ENCODE measurements around the gene EYA2.

EYA2 gene

GRCh38 chr20:47007826-47008655 lies 113.4 kb downstream of the EYA2 start:
- DNase-seq (ENCODE audit: low spot score), result no peak

- DNase-seq (ENCODE audit: low spot score), result no peak
Measured at GRCh38 chr20:47008842-47009518, 114.3 kb downstream of the EYA2 start.

GRCh38 chr20:47009784-47010183 lies 115.1 kb downstream of the EYA2 start:
- DNase-seq (ENCODE audit: low spot score), result no peak

GRCh38 chr20:47011984-47012383 lies 117.3 kb downstream of the EYA2 start:
- DNase-seq (ENCODE audit: low spot score), result no peak

- no peak for DNase-seq (ENCODE audit: low spot score)
Measured at GRCh38 chr20:47013606-47014005, 119.0 kb downstream of the EYA2 start.

- no peak for DNase-seq (ENCODE audit: low spot score)
Measured at GRCh38 chr20:47016068-47016664, 121.5 kb downstream of the EYA2 start.

- DNase-seq (ENCODE audit: low spot score), result no peak
Measured at GRCh38 chr20:47018381-47018780, 123.7 kb downstream of the EYA2 start.

GRCh38 chr20:47019121-47019824 lies 124.6 kb downstream of the EYA2 start:
- no peak for DNase-seq (ENCODE audit: low spot score)

- DNase-seq (ENCODE audit: low spot score), result no peak
Measured at GRCh38 chr20:47020231-47020630, 125.6 kb downstream of the EYA2 start.

- DNase-seq (ENCODE audit: low spot score), result no peak
Measured at GRCh38 chr20:47021850-47022249, 127.2 kb downstream of the EYA2 start.

GRCh38 chr20:47024461-47024937 lies 129.9 kb downstream of the EYA2 start:
- no peak for DNase-seq (ENCODE audit: low spot score)

- DNase-seq (ENCODE audit: low spot score), result no peak
Measured at GRCh38 chr20:47027042-47027441, 132.4 kb downstream of the EYA2 start.

GRCh38 chr20:47027456-47027855 lies 132.8 kb downstream of the EYA2 start:
- DNase-seq (ENCODE audit: low spot score), result no peak

GRCh38 chr20:47028487-47028886 lies 133.8 kb downstream of the EYA2 start:
- DNase-seq (ENCODE audit: low spot score), result no peak

GRCh38 chr20:47029845-47030244 lies 135.2 kb downstream of the EYA2 start:
- DNase-seq (ENCODE audit: low spot score), result no peak

GRCh38 chr20:47030271-47030810 lies 135.7 kb downstream of the EYA2 start:
- DNase-seq (ENCODE audit: low spot score), result no peak

GRCh38 chr20:47031004-47031403 lies 136.4 kb downstream of the EYA2 start:
- no peak for DNase-seq (ENCODE audit: low spot score)

GRCh38 chr20:47031821-47032220 lies 137.2 kb downstream of the EYA2 start:
- no peak for DNase-seq (ENCODE audit: low spot score)

GRCh38 chr20:47032933-47033578 lies 138.4 kb downstream of the EYA2 start:
- DNase-seq (ENCODE audit: low spot score), result no peak

- DNase-seq (ENCODE audit: low spot score), result no peak
Measured at GRCh38 chr20:47033665-47034064, 139.0 kb downstream of the EYA2 start.

- no peak for DNase-seq (ENCODE audit: low spot score)
Measured at GRCh38 chr20:47035026-47035590, 140.5 kb downstream of the EYA2 start.

All from CD4-positive, alpha-beta T cell treated with Interleukin-6 at 100 ng/mL for 8 hours (primary cell).